Activated naive CD4-positive, alpha-beta T cell treated with anti-CD3 and anti-CD28 coated beads, Interleukin-2, amount 10 ng/mL, durations not matched to agents 7 days and 5 days (primary cell): ENCODE data around the gene LINC00237.

Experiments used
- CTCF ChIA-PET: fragments of 350-600 bp; sonication (Branson Sonifier 250); formaldehyde crosslinking; loops from one replicate; lab custom pipeline; 2021; ENCODE audit warnings: antibody characterized with exemption; lab: Charles Lee
- DNase-seq: peaks from one replicate; pipeline ENCODE4 v3.0.0-alpha.2; 2020
- H3K27ac Mint-ChIP-seq: one replicate; pipeline ENCODE4 v1.8.0; 2021; ENCODE audit warnings: mild to moderate bottlenecking, moderate library complexity, mixed read lengths
- H3K27me3 Mint-ChIP-seq: one replicate; pipeline ENCODE4 v1.8.0; 2021; ENCODE audit warnings: mild to moderate bottlenecking, mixed read lengths
- H3K36me3 Mint-ChIP-seq: one replicate; pipeline ENCODE4 v1.8.0; 2021; ENCODE audit warnings: mixed read lengths
- H3K4me1 Mint-ChIP-seq: one replicate; pipeline ENCODE4 v1.8.0; 2021; ENCODE audit warnings: mixed read lengths
- H3K4me3 Mint-ChIP-seq: one replicate; pipeline ENCODE4 v1.8.0; 2021; ENCODE audit warnings: mild to moderate bottlenecking, moderate library complexity, mixed read lengths
- H3K9me3 Mint-ChIP-seq: one replicate; pipeline ENCODE4 v1.8.0; 2021; ENCODE audit warnings: mixed read lengths

LINC00237 gene

GRCh38 chr20:21134883-21135493 is 28.8 kb upstream of the LINC00237 start:
- H3K27me3 Mint-ChIP-seq, result no peaks in the 10 kb centered on the region
- no peak overlapping the region for H3K4me3 Mint-ChIP-seq
- H3K9me3 Mint-ChIP-seq, result no peaks in the 10 kb centered on the region
- no peak for DNase-seq
- CTCF ChIA-PET, result no interaction called here
- H3K27ac Mint-ChIP-seq, result no peak overlapping the region
- peaks cover 6% of the 10 kb centered on the region for H3K36me3 Mint-ChIP-seq
- H3K4me1 Mint-ChIP-seq, result peaks cover 5% of the 10 kb centered on the region

- no peak overlapping the region for H3K4me3 Mint-ChIP-seq
- H3K27me3 Mint-ChIP-seq, result no peaks in the 10 kb centered on the region
- no peaks in the 10 kb centered on the region for H3K9me3 Mint-ChIP-seq
- no peak overlapping the region for H3K27ac Mint-ChIP-seq
- CTCF ChIA-PET, result no interaction called here
- DNase-seq, result no peak
- H3K36me3 Mint-ChIP-seq, result peaks cover 6% of the 10 kb centered on the region
- H3K4me1 Mint-ChIP-seq, result peaks cover 5% of the 10 kb centered on the region
Measured at GRCh38 chr20:21133917-21134622, 27.9 kb upstream of the LINC00237 start.

GRCh38 chr20:21133404-21133803 is 27.2 kb upstream of the LINC00237 start:
- no peaks in the 10 kb centered on the region for H3K9me3 Mint-ChIP-seq
- DNase-seq, result no peak
- H3K27me3 Mint-ChIP-seq, result no peaks in the 10 kb centered on the region
- H3K36me3 Mint-ChIP-seq, result peaks cover 6% of the 10 kb centered on the region
- no peak overlapping the region for H3K27ac Mint-ChIP-seq
- H3K4me3 Mint-ChIP-seq, result no peak overlapping the region
- CTCF ChIA-PET, result no interaction called here
- peaks cover 5% of the 10 kb centered on the region for H3K4me1 Mint-ChIP-seq

GRCh38 chr20:21129861-21130260 is 23.7 kb upstream of the LINC00237 start:
- DNase-seq, result no peak
- Mint-ChIP-seq H3K36me3 (no peaks in the 10 kb centered on the region), H3K27me3 (no peaks in the 10 kb centered on the region), H3K27ac (no peak overlapping the region), H3K4me1 (peaks cover 21% of the 10 kb centered on the region), H3K4me3 (no peak overlapping the region), H3K9me3 (no peaks in the 10 kb centered on the region)
- CTCF ChIA-PET, result no interaction called here

- CTCF ChIA-PET, result interaction anchor here (1.2 kb wide), 1 partner anchor 13 kb away, joined by 3 read pairs; no protein-coding TSS in a partner anchor
- no peak overlapping the region for H3K27ac Mint-ChIP-seq
- H3K27me3 Mint-ChIP-seq, result peaks cover 4% of the 10 kb centered on the region
- no peaks in the 10 kb centered on the region for H3K36me3 Mint-ChIP-seq
- DNase-seq, result no peak
- H3K4me1 Mint-ChIP-seq, result peaks cover 18% of the 10 kb centered on the region
- H3K4me3 Mint-ChIP-seq, result peak overlapping the region; percentile 83
- H3K9me3 Mint-ChIP-seq, result no peaks in the 10 kb centered on the region
Measured at GRCh38 chr20:21127201-21127981, 21.2 kb upstream of the LINC00237 start.

- H3K4me3 Mint-ChIP-seq, result peak overlapping the region; percentile 83
- no peak for DNase-seq
- CTCF ChIA-PET, result interaction anchor here (1.2 kb wide), 1 partner anchor 12 kb away, joined by 3 read pairs; no protein-coding TSS in a partner anchor
- no peaks in the 10 kb centered on the region for H3K36me3 Mint-ChIP-seq
- H3K4me1 Mint-ChIP-seq, result peaks cover 18% of the 10 kb centered on the region
- no peaks in the 10 kb centered on the region for H3K9me3 Mint-ChIP-seq
- H3K27me3 Mint-ChIP-seq, result peaks cover 4% of the 10 kb centered on the region
- peak overlapping the region; percentile 78 for H3K27ac Mint-ChIP-seq
Measured at GRCh38 chr20:21126581-21126870, 20.4 kb upstream of the LINC00237 start.

GRCh38 chr20:21125849-21126580 is 19.9 kb upstream of the LINC00237 start, which contains the start of gene KIZ:
KIZ (plus strand) TSS chr20:21126082; CDS start chr20:21126116, 34 bp downstream.
- Mint-ChIP-seq H3K4me1 (peaks cover 18% of the 10 kb centered on the region), H3K4me3 (peak within 1 kb of the TSS; percentile 83), H3K36me3 (no peaks in the 10 kb centered on the region), H3K27me3 (peaks cover 4% of the 10 kb centered on the region), H3K27ac (peak within 1 kb of the TSS; percentile 78), H3K9me3 (no peaks in the 10 kb centered on the region)
- DNase-seq, result peak; percentile 96
- CTCF ChIA-PET, result interaction anchor here (1.2 kb wide), 1 partner anchor 11 kb away, joined by 3 read pairs; no protein-coding TSS in a partner anchor

GRCh38 chr20:21125072-21125848 is 19.1 kb upstream of the LINC00237 start:
- no peaks in the 10 kb centered on the region for H3K9me3 Mint-ChIP-seq
- peaks cover 18% of the 10 kb centered on the region for H3K4me1 Mint-ChIP-seq
- CTCF ChIA-PET, result no interaction called here
- peak; percentile 23 for DNase-seq
- no peaks in the 10 kb centered on the region for H3K36me3 Mint-ChIP-seq
- peak overlapping the region; percentile 2 for H3K27ac Mint-ChIP-seq
- H3K27me3 Mint-ChIP-seq, result peaks cover 4% of the 10 kb centered on the region
- peak overlapping the region; percentile 83 for H3K4me3 Mint-ChIP-seq

- DNase-seq, result no peak
Measured at GRCh38 chr20:21124190-21124589, 18.0 kb upstream of the LINC00237 start.

GRCh38 chr20:21118782-21119181 is 12.6 kb upstream of the LINC00237 start:
- H3K36me3 Mint-ChIP-seq, result no peaks in the 10 kb centered on the region
- no peak overlapping the region for H3K4me3 Mint-ChIP-seq
- peaks cover 29% of the 10 kb centered on the region for H3K27me3 Mint-ChIP-seq
- H3K27ac Mint-ChIP-seq, result no peak overlapping the region
- no peaks in the 10 kb centered on the region for H3K9me3 Mint-ChIP-seq
- no peaks in the 10 kb centered on the region for H3K4me1 Mint-ChIP-seq
- DNase-seq, result no peak
- CTCF ChIA-PET, result no interaction called here

More at GRCh38 chr20:21124190-21124589, 18.0 kb upstream of the LINC00237 start:
- H3K27ac Mint-ChIP-seq, result no peak overlapping the region
- no peaks in the 10 kb centered on the region for H3K9me3 Mint-ChIP-seq
- H3K36me3 Mint-ChIP-seq, result no peaks in the 10 kb centered on the region
- H3K4me3 Mint-ChIP-seq, result no peak overlapping the region
- peaks cover 5% of the 10 kb centered on the region for H3K27me3 Mint-ChIP-seq
- H3K4me1 Mint-ChIP-seq, result peaks cover 18% of the 10 kb centered on the region
- CTCF ChIA-PET, result no interaction called here

GRCh38 chr20:21118138-21118537 is 12.0 kb upstream of the LINC00237 start:
- H3K4me3 Mint-ChIP-seq, result no peak overlapping the region
- CTCF ChIA-PET, result no interaction called here
- no peak for DNase-seq
- H3K9me3 Mint-ChIP-seq, result no peaks in the 10 kb centered on the region
- H3K36me3 Mint-ChIP-seq, result no peaks in the 10 kb centered on the region
- no peak overlapping the region for H3K27ac Mint-ChIP-seq
- H3K27me3 Mint-ChIP-seq, result peaks cover 29% of the 10 kb centered on the region
- no peaks in the 10 kb centered on the region for H3K4me1 Mint-ChIP-seq

GRCh38 chr20:21117521-21117920 is 11.4 kb upstream of the LINC00237 start:
- no peaks in the 10 kb centered on the region for H3K4me1 Mint-ChIP-seq
- DNase-seq, result no peak
- peaks cover 35% of the 10 kb centered on the region for H3K27me3 Mint-ChIP-seq
- H3K4me3 Mint-ChIP-seq, result no peak overlapping the region
- H3K27ac Mint-ChIP-seq, result no peak overlapping the region
- no peaks in the 10 kb centered on the region for H3K36me3 Mint-ChIP-seq
- H3K9me3 Mint-ChIP-seq, result no peaks in the 10 kb centered on the region
- CTCF ChIA-PET, result interaction anchor here (1.0 kb wide), 1 partner anchor 9 kb away, joined by 3 read pairs; no protein-coding TSS in a partner anchor

GRCh38 chr20:21114584-21114983 is 8.4 kb upstream of the LINC00237 start:
- Mint-ChIP-seq H3K27me3 (peaks cover 54% of the 10 kb centered on the region), H3K4me1 (no peaks in the 10 kb centered on the region), H3K4me3 (no peak overlapping the region), H3K27ac (no peak overlapping the region), H3K9me3 (no peaks in the 10 kb centered on the region), H3K36me3 (no peaks in the 10 kb centered on the region)
- CTCF ChIA-PET, result interaction anchor here (1.4 kb wide), 1 partner anchor 12 kb away, joined by 3 read pairs; the partner anchor contains the start of gene KIZ
- no peak for DNase-seq
